ENCODE data around the gene CDHR2. TPM values are rescaled to one million over a fixed set of nuclear protein-coding genes. Genes with fewer than 3 reads are reported as not detected.
A peak's percentile ranks its signal among the peaks of the same experiment; 100 is the strongest.

Gene CDHR2
- total RNA-seq, 2 donors from 2014 or later, result 1.3 TPM; not detected in 1

- Histone ChIP-seq H3K4me3 (no peak overlapping the region), H3K27ac (no peak overlapping the region), H3K9me3 (no peaks in the 10 kb centered on the region), H3K27me3 (no peaks in the 10 kb centered on the region), H3K36me3 (replicated peaks in 1 of 2; ENCODE audit: insufficient read depth in 1 of 2, low read depth in 2 of 2) (no peaks in the 10 kb centered on the region), H3K4me1 (no peaks in the 10 kb centered on the region)
- intact Hi-C loops (cut with DNase I), result no loop called here
- WGBS, 2 donors, result 45 to 53% methylated on average over 9 of the region's 9 CpGs
- ATAC-seq (no peak), DNase-seq (no peak)
- TF ChIP-seq POLR2A (IDR thresholded peaks at IDR 0.05), result no peak
- no peak for TF ChIP-seq CTCF (IDR thresholded peaks at IDR 0.05)
Observed at GRCh38 chr5:176636426-176636825, 87.3 kb downstream of the CDHR2 start.

GRCh38 chr5:176637556-176637955 is 88.4 kb downstream of the CDHR2 start:
- no peak overlapping the region for H3K4me3 ChIP-seq
- intact Hi-C loops (cut with DNase I), result no loop called here
- H3K27ac ChIP-seq, result no peak overlapping the region
- TF ChIP-seq POLR2A (IDR thresholded peaks at IDR 0.05) (no peak), CTCF (IDR thresholded peaks at IDR 0.05) (no peak)
- no peaks in the 10 kb centered on the region for H3K4me1 ChIP-seq
- 52 to 56% methylated on average over 4 of the region's 4 CpGs for WGBS, 2 donors
- H3K9me3 ChIP-seq, result no peaks in the 10 kb centered on the region
- H3K27me3 ChIP-seq, result no peaks in the 10 kb centered on the region
- no peak for DNase-seq
- no peak for ATAC-seq
- H3K36me3 ChIP-seq (replicated peaks in 1 of 2; ENCODE audit: insufficient read depth in 1 of 2, low read depth in 2 of 2), result no peaks in the 10 kb centered on the region

- no peaks in the 10 kb centered on the region for H3K36me3 ChIP-seq (replicated peaks in 1 of 2; ENCODE audit: insufficient read depth in 1 of 2, low read depth in 2 of 2)
- no peaks in the 10 kb centered on the region for H3K9me3 ChIP-seq
- no peak overlapping the region for H3K4me3 ChIP-seq
- no peaks in the 10 kb centered on the region for H3K4me1 ChIP-seq
- H3K27ac ChIP-seq, result no peak overlapping the region
- no peaks in the 10 kb centered on the region for H3K27me3 ChIP-seq
- WGBS, 2 donors, result 85 to 91% methylated on average over 3 of the region's 3 CpGs
- no peak for TF ChIP-seq POLR2A (IDR thresholded peaks at IDR 0.05)
- TF ChIP-seq CTCF (IDR thresholded peaks at IDR 0.05), result no peak
- ATAC-seq (no peak), DNase-seq (no peak)
- intact Hi-C loops (cut with DNase I), result no loop called here
Observed at GRCh38 chr5:176638437-176638836, 89.3 kb downstream of the CDHR2 start.

- H3K36me3 ChIP-seq (replicated peaks in 1 of 2; ENCODE audit: insufficient read depth in 1 of 2, low read depth in 2 of 2), result no peaks in the 10 kb centered on the region
- no peaks in the 10 kb centered on the region for H3K4me1 ChIP-seq
- no peaks in the 10 kb centered on the region for H3K27me3 ChIP-seq
- WGBS, 2 donors, result 49 to 50% methylated on average over 2 to 3 of the region's 4 CpGs
- TF ChIP-seq POLR2A (IDR thresholded peaks at IDR 0.05), result no peak
- TF ChIP-seq CTCF (IDR thresholded peaks at IDR 0.05), result no peak
- ATAC-seq, result no peak
- H3K27ac ChIP-seq, result no peak overlapping the region
- no peaks in the 10 kb centered on the region for H3K9me3 ChIP-seq
- intact Hi-C loops (cut with DNase I), result no loop called here
- no peak for DNase-seq
- H3K4me3 ChIP-seq, result no peak overlapping the region
Observed at GRCh38 chr5:176639208-176639607, 90.1 kb downstream of the CDHR2 start.

- no peak overlapping the region for H3K27ac ChIP-seq
- intact Hi-C loops (cut with DNase I), result no loop called here
- H3K9me3 ChIP-seq, result no peaks in the 10 kb centered on the region
- 44 to 47% methylated on average over 3 of the region's 4 CpGs for WGBS, 2 donors
- H3K4me3 ChIP-seq, result no peak overlapping the region
- ATAC-seq (peak; percentile 31), DNase-seq (peak in 3 of 4 donors; percentile 30 to 38 (median 37))
- no peaks in the 10 kb centered on the region for H3K4me1 ChIP-seq
- no peaks in the 10 kb centered on the region for H3K36me3 ChIP-seq (replicated peaks in 1 of 2; ENCODE audit: insufficient read depth in 1 of 2, low read depth in 2 of 2)
- H3K27me3 ChIP-seq, result no peaks in the 10 kb centered on the region
- no peak for TF ChIP-seq CTCF (IDR thresholded peaks at IDR 0.05)
- TF ChIP-seq POLR2A (IDR thresholded peaks at IDR 0.05), result no peak
Observed at GRCh38 chr5:176639981-176640380, 90.8 kb downstream of the CDHR2 start.
